GM18520 (cell line): ENCODE data around the gene TAF8.

ENCODE experiments used
- ATAC-seq: cut with Tn5 transposase; IDR thresholded peaks from one replicate; pipeline ENCODE4 v1.9.1; 2021; ENCODE audit not compliant: unreplicated experiment

TAF8 gene

GRCh38 chr6:42049948-42050296, 402 bp upstream of the TAF8 start:
- no peak for ATAC-seq

- ATAC-seq = no peak
Measured at GRCh38 chr6:42051268-42051653, 937 bp downstream of the TAF8 start.

- ATAC-seq = no peak
Measured at GRCh38 chr6:42053601-42054000, 3.3 kb downstream of the TAF8 start.

GRCh38 chr6:42059743-42060142, 9.4 kb downstream of the TAF8 start:
- no peak for ATAC-seq

- ATAC-seq = no peak
Measured at GRCh38 chr6:42066156-42066675, 15.9 kb downstream of the TAF8 start.

- no peak for ATAC-seq
Measured at GRCh38 chr6:42068173-42068572, 17.8 kb downstream of the TAF8 start.

- ATAC-seq = no peak
Measured at GRCh38 chr6:42068872-42069522, 18.7 kb downstream of the TAF8 start.

GRCh38 chr6:42071881-42072583, 21.7 kb downstream of the TAF8 start:
- ATAC-seq = no peak

GRCh38 chr6:42073287-42073686, 23.0 kb downstream of the TAF8 start:
- ATAC-seq = no peak

- ATAC-seq = no peak
Measured at GRCh38 chr6:42075159-42075838, 25.0 kb downstream of the TAF8 start.

- ATAC-seq = no peak
Measured at GRCh38 chr6:42078386-42078785, 28.1 kb downstream of the TAF8 start.

- ATAC-seq = no peak
Measured at GRCh38 chr6:42079941-42080464, 29.7 kb downstream of the TAF8 start.

- ATAC-seq = no peak
Measured at GRCh38 chr6:42083530-42083929, 33.2 kb downstream of the TAF8 start.

GRCh38 chr6:42084889-42085288, 34.6 kb downstream of the TAF8 start:
- no peak for ATAC-seq

- ATAC-seq = no peak
Measured at GRCh38 chr6:42086046-42087035, 36.0 kb downstream of the TAF8 start.

GRCh38 chr6:42088101-42088591, 37.8 kb downstream of the TAF8 start:
- ATAC-seq = no peak

GRCh38 chr6:42090819-42091717, 40.7 kb downstream of the TAF8 start:
- ATAC-seq = no peak

GRCh38 chr6:42091718-42092023, 41.3 kb downstream of the TAF8 start:
- ATAC-seq = no peak

- no peak for ATAC-seq
Measured at GRCh38 chr6:42093582-42094329, 43.4 kb downstream of the TAF8 start.
